OCI-LY3 (cell line): ENCODE data around the gene PEPD.

Experiments used
- H2AFZ ChIP-seq: fragments of 200-600, 300-600 bp; shearing (Covaris generic); 2 replicates; pipeline ENCODE4 v1.6.0; 2014; ENCODE audit warnings: antibody characterized with exemption, low read depth, low read length
- H3K27ac ChIP-seq: fragments of 200-600, 300-600 bp; sonication (generic); 2 replicates; pipeline ENCODE4 v1.5.1; 2014; ENCODE audit warnings: mild to moderate bottlenecking, low read length, moderate library complexity, mixed read lengths
- H3K27me3 ChIP-seq: fragments of 200-600, 300-600 bp; sonication (generic); 2 replicates; pipeline ENCODE4 v1.6.1; 2014; ENCODE audit warnings: low read depth, low read length, mixed read lengths
- H3K36me3 ChIP-seq: fragments of 200-600, 300-600 bp; sonication (generic); replicated peaks from 2 replicates; pipeline ENCODE3; 2014; ENCODE audit warnings: low read depth, low read length, mixed read lengths
- H3K4me1 ChIP-seq: fragments of 300-600, 200-600 bp; sonication (generic); 2 replicates; pipeline ENCODE4 v1.6.1; 2014; ENCODE audit warnings: low read length, mixed read lengths
- H3K4me2 ChIP-seq: fragments of 200-600, 300-600 bp; sonication (generic); 2 replicates; pipeline ENCODE4 v1.6.1; 2014; ENCODE audit warnings: low read length, mixed read lengths
- H3K4me3 ChIP-seq: fragments of 300-600, 200-600 bp; sonication (generic); 2 replicates; pipeline ENCODE4 v1.5.1; 2014; ENCODE audit warnings: antibody characterized with exemption, mild to moderate bottlenecking, low read length, moderate library complexity
- H3K79me2 ChIP-seq: fragments of 300-600, 200-600 bp; shearing (Covaris generic); 2 replicates; pipeline ENCODE4 v1.6.1; 2014; ENCODE audit warnings: mild to moderate bottlenecking, low read length, mixed read lengths
- H3K9ac ChIP-seq: fragments of 300-600, 200-600 bp; shearing (Covaris generic); 2 replicates; pipeline ENCODE4 v1.6.0; 2014; ENCODE audit warnings: mild to moderate bottlenecking, low read length, moderate library complexity
- H3K9me3 ChIP-seq: fragments of 200-600, 300-600 bp; shearing (Covaris generic); 2 replicates; pipeline ENCODE4 v1.6.1; 2014; ENCODE audit warnings: low read length, mixed read lengths; ENCODE audit not compliant: insufficient read depth
- H4K20me1 ChIP-seq: fragments of 200-600, 300-600 bp; sonication (generic); 2 replicates; pipeline ENCODE4 v1.6.1; 2016; ENCODE audit warnings: low read length, mixed read lengths; ENCODE audit not compliant: insufficient read depth
- CTCF ChIP-seq: fragments of 200-600, 300-600 bp; sonication (generic); IDR thresholded peaks from 2 replicates; pipeline ENCODE4 v1.5.1; 2014; ENCODE audit warnings: antibody characterized with exemption, low read length, low read depth
- EZH2phosphoT487 ChIP-seq: fragments of 200-600 bp; shearing (Covaris generic); IDR thresholded peaks from 2 replicates; pipeline ENCODE4 v1.6.1; 2018; ENCODE audit warnings: antibody characterized with exemption, mixed run types, low read depth

PEPD gene

GRCh38 chr19:33501693-33502356 is 19.8 kb downstream of the PEPD start:
- H3K36me3 ChIP-seq: peaks cover 2% of the 10 kb centered on the region
- TF ChIP-seq CTCF (no peak), EZH2phosphoT487 (no peak)
- no peak overlapping the region for H3K9ac ChIP-seq
- H3K27ac ChIP-seq: no peak overlapping the region
- H3K4me2 ChIP-seq: no peak overlapping the region
- H4K20me1 ChIP-seq: no peaks in the 10 kb centered on the region
- no peak overlapping the region for H2AFZ ChIP-seq
- H3K4me1 ChIP-seq: no peaks in the 10 kb centered on the region
- no peak overlapping the region for H3K4me3 ChIP-seq
- no peaks in the 10 kb centered on the region for H3K79me2 ChIP-seq
- no peaks in the 10 kb centered on the region for H3K9me3 ChIP-seq
- no peaks in the 10 kb centered on the region for H3K27me3 ChIP-seq

- Histone ChIP-seq H3K79me2 (no peaks in the 10 kb centered on the region), H3K4me3 (no peak overlapping the region), H3K36me3 (no peaks in the 10 kb centered on the region), H3K27me3 (no peaks in the 10 kb centered on the region), H3K27ac (no peak overlapping the region), H3K9me3 (no peaks in the 10 kb centered on the region), H4K20me1 (no peaks in the 10 kb centered on the region), H3K4me1 (no peaks in the 10 kb centered on the region), H2AFZ (no peak overlapping the region), H3K9ac (no peak overlapping the region), H3K4me2 (no peak overlapping the region)
- TF ChIP-seq EZH2phosphoT487 (no peak), CTCF (no peak)
These were observed 20.6 kb downstream of the PEPD start for GRCh38 chr19:33500991-33501390.

DNA sequence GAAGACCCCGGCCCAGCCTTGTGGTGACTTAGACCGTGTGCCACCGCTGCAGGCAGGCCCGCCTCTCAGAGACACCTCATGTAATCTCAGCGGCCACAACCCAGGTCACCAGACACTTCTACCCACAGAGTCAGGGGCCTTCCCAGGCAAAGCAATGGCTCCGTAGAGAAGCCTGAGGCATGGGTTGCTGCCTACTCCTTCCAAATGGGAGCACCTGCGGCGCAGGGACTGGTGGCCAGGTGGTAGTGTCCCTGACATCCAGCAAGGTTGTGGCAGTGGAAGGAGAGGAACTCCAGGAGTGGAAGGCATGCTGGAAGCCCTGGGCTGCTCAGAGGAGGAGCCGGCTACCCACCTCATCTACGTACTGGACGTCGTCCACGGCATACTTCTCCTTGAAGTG is 21.0 kb downstream of the PEPD start:
- no peak overlapping the region for H2AFZ ChIP-seq
- H3K4me1 ChIP-seq: no peaks in the 10 kb centered on the region
- H4K20me1 ChIP-seq: no peaks in the 10 kb centered on the region
- no peaks in the 10 kb centered on the region for H3K79me2 ChIP-seq
- H3K36me3 ChIP-seq: no peaks in the 10 kb centered on the region
- no peaks in the 10 kb centered on the region for H3K9me3 ChIP-seq
- no peak overlapping the region for H3K9ac ChIP-seq
- no peak overlapping the region for H3K4me2 ChIP-seq
- H3K4me3 ChIP-seq: no peak overlapping the region
- no peak for TF ChIP-seq CTCF
- no peak overlapping the region for H3K27ac ChIP-seq
- no peaks in the 10 kb centered on the region for H3K27me3 ChIP-seq

- Histone ChIP-seq H3K27me3 (no peaks in the 10 kb centered on the region), H3K9me3 (no peaks in the 10 kb centered on the region), H3K36me3 (no peaks in the 10 kb centered on the region), H3K79me2 (no peaks in the 10 kb centered on the region), H2AFZ (no peak overlapping the region), H3K4me2 (no peak overlapping the region), H3K9ac (no peak overlapping the region), H3K27ac (no peak overlapping the region), H4K20me1 (no peaks in the 10 kb centered on the region), H3K4me1 (no peaks in the 10 kb centered on the region), H3K4me3 (no peak overlapping the region)
- TF ChIP-seq EZH2phosphoT487: no peak
- no peak for TF ChIP-seq CTCF
These were observed 21.7 kb downstream of the PEPD start for GRCh38 chr19:33499671-33500506.
